HuH-7 (cell line): ENCODE measurements around the gene SUGCT.
A peak's percentile ranks its signal among the peaks of the same experiment; 100 is the strongest.
"Not testable (repeated sequence)": the region's sequence is repeated elsewhere in the genome, so short reads cannot be mapped to it uniquely, and the experiment has no call there.

ENCODE experiments used
- DNase-seq: peaks from one replicate; pipeline ENCODE4 v3.0.0; 2011; ENCODE audit warnings: low spot score

Gene SUGCT

DNA sequence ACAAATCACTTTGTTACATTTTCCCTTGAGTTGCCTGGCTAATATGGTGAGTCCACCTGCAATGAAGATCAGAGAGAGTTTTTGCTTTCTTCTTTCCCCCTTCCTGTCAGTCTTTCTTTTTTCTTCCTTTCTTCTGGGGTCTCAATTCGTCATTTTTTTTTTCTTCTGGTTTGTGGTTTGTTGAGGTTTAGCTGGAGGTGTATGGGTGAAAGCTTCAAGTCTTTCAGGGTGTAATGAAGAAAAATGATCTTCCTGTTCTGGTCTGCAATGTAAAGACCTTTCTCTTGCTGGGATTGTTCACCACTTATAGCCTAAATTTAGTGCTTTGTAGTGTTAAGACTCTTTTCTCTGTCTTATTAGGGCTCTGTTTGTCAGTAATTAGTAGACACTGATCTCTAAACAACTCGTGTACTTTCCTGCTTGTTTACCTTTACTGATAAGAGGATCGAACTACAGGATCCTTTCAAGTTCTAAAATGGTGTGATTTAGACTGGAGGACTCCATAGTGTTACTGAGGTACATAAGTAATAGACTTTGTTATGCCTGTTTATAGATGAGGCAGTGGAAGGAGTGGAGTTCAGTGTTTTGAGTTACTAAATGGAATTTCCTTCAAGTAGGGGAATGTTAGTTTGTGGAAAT lies 129.1 kb downstream of the SUGCT start:
- peak; percentile 15 for DNase-seq

DNA sequence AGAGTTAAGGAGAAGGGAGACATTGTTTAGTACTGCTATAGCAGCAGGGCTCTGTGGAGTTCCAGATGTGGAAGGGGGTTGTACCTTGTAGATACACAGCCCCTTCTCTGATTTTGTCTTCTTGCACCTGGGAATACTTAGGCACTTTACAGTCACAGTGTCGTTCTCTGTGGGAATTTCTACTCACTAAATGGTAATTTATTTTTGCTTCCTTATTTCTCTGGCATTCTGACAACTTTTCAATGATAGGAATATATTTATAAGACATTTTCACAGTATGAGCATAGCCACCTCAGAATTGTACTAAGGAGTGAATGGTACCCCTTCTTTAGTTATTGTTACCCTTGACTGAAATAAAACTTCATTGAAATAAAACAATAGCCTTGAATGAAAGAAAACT lies 132.8 kb downstream of the SUGCT start:
- no peak for DNase-seq

- not testable (repeated sequence) for DNase-seq
These were observed 134.0 kb downstream of the SUGCT start for GRCh38 chr7:40268810-40269209.

GRCh38 chr7:40276061-40276460 lies 141.3 kb downstream of the SUGCT start:
- DNase-seq = no peak

DNA sequence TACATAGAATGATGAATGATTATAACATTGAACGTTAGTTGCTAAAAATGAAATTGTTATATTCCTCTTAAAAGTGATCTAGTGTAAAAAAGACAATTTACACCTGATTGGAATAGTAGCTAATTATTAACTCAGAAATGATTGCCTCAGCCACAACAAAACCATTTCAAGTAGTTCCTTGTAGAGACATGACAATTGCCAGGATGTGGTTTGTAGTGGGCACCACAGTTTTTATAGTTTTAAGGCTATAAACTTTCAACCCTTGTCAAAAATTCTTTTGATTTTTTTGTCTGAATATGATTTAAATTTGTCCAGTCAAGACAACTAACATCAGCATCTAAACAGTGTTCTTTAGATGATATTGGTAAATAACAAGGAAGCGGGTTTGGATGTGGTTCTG lies 145.2 kb downstream of the SUGCT start:
- DNase-seq = no peak

- no peak for DNase-seq
These were observed 148.1 kb downstream of the SUGCT start for GRCh38 chr7:40282858-40283257.

DNA sequence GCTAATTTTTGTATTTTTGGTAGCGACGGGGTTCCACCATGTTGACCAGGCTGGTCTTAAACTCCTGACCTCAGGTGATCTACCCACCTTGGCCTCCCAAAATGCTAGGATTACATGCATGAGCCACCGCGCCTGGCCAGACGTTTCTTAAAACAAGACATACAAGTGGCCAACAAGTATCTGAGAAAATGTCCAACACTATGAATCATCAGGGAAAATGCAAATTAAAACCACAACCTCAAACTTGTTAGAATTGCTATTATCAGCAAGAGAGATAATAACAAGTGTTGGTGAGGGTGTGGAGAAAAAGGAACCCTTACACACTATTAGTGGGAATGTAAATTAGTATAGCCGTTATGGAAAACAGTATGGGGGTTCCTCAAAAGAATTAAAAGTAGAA lies 148.6 kb downstream of the SUGCT start:
- no peak for DNase-seq

- no peak for DNase-seq
These were observed 154.0 kb downstream of the SUGCT start for GRCh38 chr7:40288827-40289226.

GRCh38 chr7:40297741-40298311 lies 163.0 kb downstream of the SUGCT start:
- no peak for DNase-seq

GRCh38 chr7:40298421-40298820 lies 163.6 kb downstream of the SUGCT start:
- DNase-seq = no peak

DNA sequence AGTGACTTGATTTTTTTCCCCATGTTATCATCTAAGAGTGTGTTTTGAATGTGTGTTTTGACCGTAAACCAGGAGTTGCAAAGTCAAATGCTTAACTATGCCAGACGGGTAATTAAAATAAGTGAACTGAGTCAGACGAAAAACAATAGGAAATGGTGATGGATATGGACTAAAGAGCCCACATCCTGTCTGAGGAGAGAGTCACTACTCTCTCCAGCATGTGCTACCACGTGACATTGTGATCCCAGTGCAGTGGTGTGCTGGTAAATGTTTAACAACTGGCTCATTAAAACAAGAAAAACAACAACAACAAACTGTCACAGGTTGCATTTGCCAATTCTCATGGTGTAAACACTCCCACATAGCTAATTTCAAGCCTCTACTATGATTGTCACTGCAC lies 164.3 kb downstream of the SUGCT start:
- no peak for DNase-seq

GRCh38 chr7:40300146-40300670 lies 165.4 kb downstream of the SUGCT start:
- DNase-seq = no peak

DNA sequence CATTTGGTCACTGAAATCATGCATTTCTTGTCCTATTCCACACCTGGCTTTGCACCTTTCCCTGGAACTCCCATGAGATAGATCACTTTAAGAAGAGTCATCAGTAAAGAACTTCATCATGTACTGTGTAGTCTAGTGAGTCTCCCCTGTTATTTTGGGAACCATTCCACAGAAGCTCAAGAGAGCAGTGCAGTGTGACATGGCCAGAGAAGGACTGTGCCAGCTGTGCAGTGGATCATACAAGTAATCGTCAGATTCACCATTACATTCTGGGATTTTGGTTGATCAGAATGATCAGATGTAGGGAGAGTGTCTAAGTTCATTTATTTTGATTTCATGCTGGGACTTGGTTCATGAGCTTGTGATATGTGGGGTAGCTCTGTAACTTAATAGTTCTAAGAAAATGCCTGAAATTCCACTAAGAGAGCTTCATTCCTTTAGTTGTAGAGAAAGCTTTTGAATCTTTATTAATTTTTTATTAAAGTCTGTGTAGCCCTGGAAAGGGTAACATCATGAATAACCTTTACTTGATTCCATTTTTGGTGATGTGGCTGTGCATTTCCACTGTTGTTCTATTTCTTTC lies 166.8 kb downstream of the SUGCT start:
- DNase-seq = no peak

DNA sequence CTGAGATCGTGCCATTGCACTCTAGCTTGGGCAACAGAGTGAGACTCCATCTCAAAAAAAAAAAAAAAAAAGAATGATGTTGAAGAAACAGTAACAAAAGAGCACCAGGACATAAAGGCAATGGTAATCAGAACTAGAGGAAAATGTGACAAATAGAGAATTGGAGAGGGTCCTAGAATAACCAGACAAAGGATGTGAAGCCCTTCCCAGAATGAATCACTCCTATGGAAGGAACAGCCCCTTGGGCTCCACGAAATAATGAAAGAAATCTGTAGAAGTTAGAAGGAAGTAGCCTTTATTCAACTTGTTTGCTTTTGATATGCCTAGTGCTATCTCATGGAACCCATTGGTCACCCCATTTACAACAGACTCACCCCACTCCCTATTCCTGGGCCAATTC lies 169.2 kb downstream of the SUGCT start:
- DNase-seq = no peak

- no peak for DNase-seq
These were observed 170.4 kb downstream of the SUGCT start for GRCh38 chr7:40305229-40305628.

DNA sequence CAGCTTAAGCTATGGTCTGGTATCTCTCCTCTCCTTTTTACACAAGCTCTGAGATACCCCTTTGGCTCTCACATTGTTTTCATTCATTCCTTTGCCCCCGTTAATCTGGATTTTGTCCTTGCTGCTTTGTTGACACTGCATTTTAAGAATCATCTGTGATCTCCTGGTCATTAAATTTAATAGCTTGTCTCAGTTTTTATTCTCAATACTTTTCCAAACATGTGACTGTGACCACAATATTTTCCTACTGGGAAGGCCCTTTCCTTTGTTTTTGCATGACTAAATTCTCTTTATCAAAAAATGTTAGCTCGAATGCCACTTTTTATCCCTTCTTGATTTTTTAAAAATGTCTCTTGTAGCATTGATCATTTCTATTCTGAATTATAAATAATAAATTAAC lies 171.2 kb downstream of the SUGCT start:
- DNase-seq = no peak

- DNase-seq = no peak
These were observed 171.8 kb downstream of the SUGCT start for GRCh38 chr7:40306596-40306995.

- no peak for DNase-seq
These were observed 175.5 kb downstream of the SUGCT start for GRCh38 chr7:40310258-40310657.

GRCh38 chr7:40311307-40311706 lies 176.5 kb downstream of the SUGCT start:
- DNase-seq = no peak

DNA sequence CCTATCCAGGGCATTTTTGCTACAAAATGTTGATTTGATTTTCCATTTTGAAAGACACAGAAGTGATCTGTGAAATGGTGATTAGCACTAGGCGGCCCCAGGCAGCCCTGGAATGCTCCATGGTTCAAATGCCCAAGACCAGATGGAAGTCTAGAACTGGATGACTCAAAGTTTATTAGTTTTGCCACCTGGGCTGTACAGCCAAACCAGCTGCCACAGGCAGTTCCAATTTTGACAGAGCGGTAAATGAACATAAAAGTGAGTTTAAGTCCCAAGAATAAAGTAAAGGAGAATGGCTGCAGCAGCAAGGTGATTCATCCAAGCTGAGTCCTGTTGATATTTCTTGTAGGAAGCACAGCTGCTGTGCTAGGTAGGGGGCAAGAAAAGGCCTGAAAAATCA lies 180.5 kb downstream of the SUGCT start:
- DNase-seq = no peak

DNA sequence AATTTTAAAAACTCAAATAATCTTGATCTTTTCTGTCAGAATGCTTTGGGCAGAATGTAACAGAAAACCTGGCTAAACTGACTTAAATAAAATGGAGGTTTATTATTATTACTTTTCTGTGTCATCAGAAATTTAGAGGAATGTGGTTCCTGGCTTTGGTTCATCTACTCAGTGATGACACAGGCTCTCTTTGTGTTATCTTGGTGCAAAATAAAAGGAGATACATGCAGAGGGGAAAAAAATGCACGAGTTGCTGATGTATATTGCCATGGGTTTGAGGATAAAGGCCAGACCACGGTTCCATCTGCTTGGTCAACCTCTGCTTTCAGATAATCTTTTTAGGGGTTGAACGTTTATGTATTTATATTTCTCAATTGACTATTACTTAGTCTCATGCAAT lies 181.4 kb downstream of the SUGCT start:
- no peak for DNase-seq

- no peak for DNase-seq
These were observed 190.1 kb downstream of the SUGCT start for GRCh38 chr7:40324914-40325313.

DNA sequence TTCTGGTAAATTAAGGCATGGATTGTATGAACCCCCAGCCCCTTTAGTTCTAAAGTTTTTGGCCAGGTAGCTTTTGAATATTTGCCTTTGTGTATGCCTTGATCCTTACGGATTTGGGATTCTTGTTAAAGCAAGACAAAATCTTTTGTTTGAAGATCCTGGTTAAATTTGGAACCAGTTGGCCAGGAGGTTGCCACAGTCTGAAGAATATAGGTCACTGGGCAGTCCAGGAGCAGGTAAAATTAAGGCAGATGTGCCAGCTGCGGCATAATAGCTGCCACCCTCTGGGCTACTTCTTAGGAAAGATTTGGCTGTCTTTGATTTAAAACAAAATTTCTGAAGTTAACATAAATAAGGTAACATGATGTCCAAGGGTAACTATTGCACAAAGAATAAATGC lies 192.3 kb downstream of the SUGCT start:
- no peak for DNase-seq

- DNase-seq = no peak
These were observed 193.1 kb downstream of the SUGCT start for GRCh38 chr7:40327873-40328272.
